HepG2 (cell line): ENCODE data around the gene RBM15B. TPM values are rescaled to one million over a fixed set of nuclear protein-coding genes. Genes with fewer than 3 reads are reported as not detected.

Experiments
- ATAC-seq: fragments of 200-7000 bp; cut with Tn5 transposase; 3 replicates; pipeline ENCODE4 v1.9.1; 2020; ENCODE audit warnings: mild to moderate bottlenecking, moderate library complexity
- BruUV-seq: library from RNA; stranded (reverse); fragments of 400-500 nt; replicated peaks from 2 replicates; lab custom pipeline; 2021; lab: Mats Ljungman, UMichigan
- CTCF ChIA-PET: fragments of 300-600 bp; formaldehyde crosslinking; extraction: SDS; loops from one replicate; lab custom pipeline; 2021; ENCODE audit warnings: low total read pairs, inconsistent platforms, low intra/inter-chr PET ratio; lab: Yijun Ruan, JAX
- POLR2A ChIA-PET: fragments of 350-600 bp; sonication (Branson Sonifier 250); formaldehyde crosslinking; loops from one replicate; lab custom pipeline; 2020; ENCODE audit warnings: antibody characterized with exemption, inconsistent platforms; lab: Yijun Ruan, JAX
- DNase-seq: peaks from one replicate; pipeline ENCODE4 v3.0.0-alpha.2; 2015; ENCODE audit warnings: low spot score
- FAIRE-seq: peaks from 3 replicates; lab custom pipeline; 2011; peaks lifted over from hg19 to GRCh38; lab: Jason Lieb, UNC
- H2AFZ ChIP-seq: one replicate; pipeline ENCODE4 v1.6.1; 2011; ENCODE audit warnings: low read length, inconsistent platforms
- H3K27ac ChIP-seq: fragments of 300-600 bp; 3 replicates; pipeline ENCODE4 v1.8.0; 2011; ENCODE audit warnings: mixed run types, mild to moderate bottlenecking, mixed read lengths, low read length, inconsistent platforms; ENCODE audit not compliant: insufficient read depth; ENCODE audit errors: extremely low read length
- H3K27me3 ChIP-seq, 2 experiments: fragments of 200-600 bp in 1 of 2; 2 replicates in 1 of 2; 3 replicates in 1 of 2; pipeline versions ENCODE4 v1.6.0 to v1.8.0; 2011; ENCODE audit warnings: low read length in 2 of 2, mild to moderate bottlenecking in 2 of 2, moderate library complexity in 2 of 2, inconsistent platforms in 1 of 2; ENCODE audit not compliant: insufficient read depth in 2 of 2, control insufficient read depth in 1 of 2
- H3K36me3 ChIP-seq, 2 experiments: fragments of 200-600 bp in 1 of 2; replicated peaks in 1 of 2; 2 replicates in 1 of 2; 3 replicates in 1 of 2; pipeline versions ENCODE4 v1.5.1 to v1.8.0; 2011; ENCODE audit warnings: low read length in 2 of 2, inconsistent platforms in 1 of 2; ENCODE audit not compliant: insufficient read depth in 2 of 2, control insufficient read depth in 1 of 2
- H3K4me1 ChIP-seq: 2 replicates; pipeline ENCODE4 v1.5.1; 2012; ENCODE audit warnings: low read length, inconsistent platforms; ENCODE audit not compliant: insufficient read depth
- H3K4me2 ChIP-seq: 2 replicates; pipeline ENCODE4 v1.6.0; 2011; ENCODE audit warnings: low read depth, low read length, inconsistent platforms
- H3K4me3 ChIP-seq, 3 experiments: fragments of 200-600 bp in 1 of 3; sonication (generic), shearing (Covaris generic) in 1 of 3; replicated peaks in 1 of 3; 2 replicates each; pipeline ENCODE4 v1.5.1; 2011 to 2016; ENCODE audit warnings: low read length in 3 of 3, inconsistent platforms in 2 of 3, low read depth in 2 of 3, mild to moderate bottlenecking in 2 of 3, control low read depth in 1 of 3, mixed read lengths in 1 of 3; ENCODE audit not compliant: insufficient read depth in 1 of 3
- H3K79me2 ChIP-seq: one replicate; pipeline ENCODE4 v1.6.1; 2011; ENCODE audit warnings: low read length, inconsistent platforms; ENCODE audit not compliant: insufficient read depth
- H3K9ac ChIP-seq: 2 replicates; pipeline ENCODE4 v1.6.0; 2011; ENCODE audit warnings: mild to moderate bottlenecking, low read depth, low read length, inconsistent platforms; ENCODE audit not compliant: insufficient read depth
- H3K9me3 ChIP-seq: 2 replicates; pipeline ENCODE4 v1.5.1; 2012; ENCODE audit warnings: mild to moderate bottlenecking, low read length
- H4K20me1 ChIP-seq: 2 replicates; pipeline ENCODE4 v1.6.0; 2011; ENCODE audit warnings: inconsistent platforms, mild to moderate bottlenecking, low read length, moderate library complexity; ENCODE audit not compliant: insufficient read depth
- AGO2 ChIP-seq: fragments of 200-400 bp; formaldehyde crosslinking; optimal IDR thresholded peaks from 2 replicates; pipeline ENCODE3; 2017; ENCODE audit warnings: mild to moderate bottlenecking, low read depth, low read length, moderate library complexity
- NFIB ChIP-seq: sonication (generic); formaldehyde crosslinking; IDR thresholded peaks from 2 replicates; pipeline ENCODE4 v1.9.0; 2021; ENCODE audit warnings: missing genetic modification reagents, mild to moderate bottlenecking, borderline replicate concordance
- XBP1 ChIP-seq: sonication (generic); formaldehyde crosslinking; IDR thresholded peaks from 2 replicates; pipeline ENCODE4 v1.5.0; 2020; ENCODE audit warnings: missing genetic modification reagents
- ZBTB38 ChIP-seq: sonication (generic); formaldehyde crosslinking; IDR thresholded peaks from 2 replicates; pipeline ENCODE4 v1.5.1; 2020; ENCODE audit warnings: mild to moderate bottlenecking, missing genetic modification reagents
- ZNF101 ChIP-seq: sonication (generic); formaldehyde crosslinking; IDR thresholded peaks from 2 replicates; pipeline ENCODE4 v1.4.0; 2020; ENCODE audit warnings: mild to moderate bottlenecking, low read depth, missing genetic modification reagents, borderline replicate concordance
- ZNF33B ChIP-seq: sonication (generic); formaldehyde crosslinking; IDR thresholded peaks from 2 replicates; pipeline ENCODE4 v1.5.1; 2020; ENCODE audit warnings: mild to moderate bottlenecking, missing genetic modification reagents
- ZNF562 ChIP-seq: sonication (generic); formaldehyde crosslinking; IDR thresholded peaks from 2 replicates; pipeline ENCODE4 v1.8.0; 2022; ENCODE audit warnings: missing genetic modification reagents, borderline replicate concordance
- ZNF644 ChIP-seq: IDR thresholded peaks from 2 replicates; pipeline ENCODE4 v1.6.1; 2016; ENCODE audit warnings: low read depth
- WGBS: methylation state at CpG from one replicate; pipeline ENCODE4 v1.1.6; 2017; ENCODE audit warnings: low lambda C conversion rate; 5-methylcytosine and 5-hydroxymethylcytosine counted together
- in situ Hi-C: cut with HindIII; loops from 2 replicates; pipeline ENCODE4 v1.10.0; 2017; ENCODE audit warnings: low pct_unique_long_range_greater_than_20kb; ENCODE audit not compliant: extremely low pct_ligation_motif_present
- intact Hi-C: fragments of 100-400 bp; cut with micrococcal nuclease; formaldehyde crosslinking; loops from one replicate; pipeline ENCODE4 v1.10.0; 2022; ENCODE audit not compliant: unreplicated experiment
- polyA plus RNA-seq, 8 experiments: library from polyadenylated mRNA; depleted of rRNA in 3 of 8; stranded (reverse) in 7 of 8; unstranded in 1 of 8; fragments of >200 nt; fragmentation: Illumina TruSeq in 4 of 8; extraction: Trizol in 4 of 8; gene quantifications; 2 replicates each; pipeline versions ENCODE4 v1.2.1 to v1.2.3, GENCODE V29; 2011 to 2016; ENCODE audit warnings: low read depth in 4 of 8, missing spikeins in 1 of 8, mixed read lengths in 1 of 8; ENCODE audit not compliant: insufficient read depth in 1 of 8
- total RNA-seq, 5 experiments: library from RNA; depleted of rRNA; stranded (reverse); fragments of >200 nt; fragmentation: Illumina TruSeq; extraction: Trizol; gene quantifications; 2 replicates each; pipeline ENCODE4 v1.2.3, GENCODE V29; 2016; ENCODE audit warnings: low read depth in 1 of 5
- TF ChIP-seq, protein P1 (sequence below): sonication (generic); formaldehyde crosslinking; conservative IDR thresholded peaks from 2 replicates; pipeline ENCODE4 v1.8.0; 2022; ENCODE audit warnings: low read depth, missing genetic modification reagents
- TF ChIP-seq, protein P2 (sequence below): sonication (generic); formaldehyde crosslinking; IDR thresholded peaks from 2 replicates; pipeline ENCODE4 v1.5.0; 2020; ENCODE audit warnings: mild to moderate bottlenecking, missing genetic modification reagents
- TF ChIP-seq, protein P3 (sequence below): sonication (generic); formaldehyde crosslinking; IDR thresholded peaks from 2 replicates; pipeline ENCODE4 v1.9.0; 2022; ENCODE audit warnings: missing genetic modification reagents, mild to moderate bottlenecking, borderline replicate concordance

Gene RBM15B
- total and polyA plus RNA-seq, 2 of the 13 experiments (the other 11 are each of a cell fraction or from before 2014, with no cell fraction given), result 8.2 to 19.3 TPM

DNA sequence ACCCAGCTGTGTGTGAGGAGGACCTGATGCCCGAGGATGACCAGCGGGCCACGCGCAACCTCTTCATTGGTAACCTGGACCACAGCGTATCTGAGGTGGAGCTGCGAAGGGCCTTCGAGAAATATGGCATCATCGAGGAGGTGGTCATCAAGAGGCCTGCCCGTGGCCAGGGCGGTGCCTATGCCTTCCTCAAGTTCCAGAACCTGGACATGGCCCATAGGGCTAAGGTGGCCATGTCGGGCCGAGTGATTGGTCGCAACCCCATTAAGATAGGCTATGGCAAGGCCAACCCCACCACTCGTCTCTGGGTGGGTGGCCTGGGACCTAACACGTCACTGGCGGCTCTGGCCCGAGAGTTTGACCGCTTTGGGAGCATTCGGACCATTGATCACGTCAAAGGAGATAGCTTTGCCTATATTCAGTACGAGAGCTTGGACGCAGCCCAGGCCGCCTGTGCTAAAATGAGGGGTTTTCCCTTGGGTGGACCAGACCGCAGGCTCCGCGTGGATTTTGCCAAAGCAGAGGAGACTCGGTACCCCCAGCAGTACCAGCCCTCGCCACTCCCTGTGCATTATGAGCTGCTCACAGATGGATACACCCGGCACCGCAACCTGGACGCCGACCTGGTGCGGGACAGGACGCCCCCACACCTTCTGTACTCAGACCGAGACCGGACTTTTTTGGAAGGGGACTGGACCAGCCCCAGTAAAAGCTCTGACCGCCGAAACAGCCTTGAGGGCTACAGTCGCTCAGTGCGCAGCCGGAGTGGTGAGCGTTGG lies 1.5 kb downstream of the RBM15B start:
- POLR2A ChIA-PET, result interaction anchor here (1.0 kb wide), 1 partner anchor 8 kb away, joined by 3 read pairs; the partner anchor contains the start of gene MANF

More for the DNA sequence above, 1.5 kb downstream of the RBM15B start:
- no peak overlapping the region for H3K27ac ChIP-seq
- H4K20me1 ChIP-seq, result peaks cover 20% of the 10 kb centered on the region
- BruUV-seq, result no TSS peak
- WGBS, result 98% methylated on average over 24 of the region's 42 CpGs
- intact Hi-C loops (no loop called here), in situ Hi-C loops (no loop called here)
- H3K4me1 ChIP-seq, result peaks cover 60% of the 10 kb centered on the region
- peak overlapping the region; percentile 74 for H3K4me2 ChIP-seq
- H3K9ac ChIP-seq, result peak overlapping the region; percentile 91
- peak overlapping the region; percentile 68 to 89 (median 87) for H3K4me3 ChIP-seq
- no peak for TF ChIP-seq ZNF562
- no peak for TF ChIP-seq ZNF644 (CRISPR knock-in tag)
- TF ChIP-seq AGO2, result peak; percentile 60
- no peak for TF ChIP-seq NFIB
- TF ChIP-seq XBP1 (CRISPR knock-in tag), result no peak
- TF ChIP-seq, protein P1, sequence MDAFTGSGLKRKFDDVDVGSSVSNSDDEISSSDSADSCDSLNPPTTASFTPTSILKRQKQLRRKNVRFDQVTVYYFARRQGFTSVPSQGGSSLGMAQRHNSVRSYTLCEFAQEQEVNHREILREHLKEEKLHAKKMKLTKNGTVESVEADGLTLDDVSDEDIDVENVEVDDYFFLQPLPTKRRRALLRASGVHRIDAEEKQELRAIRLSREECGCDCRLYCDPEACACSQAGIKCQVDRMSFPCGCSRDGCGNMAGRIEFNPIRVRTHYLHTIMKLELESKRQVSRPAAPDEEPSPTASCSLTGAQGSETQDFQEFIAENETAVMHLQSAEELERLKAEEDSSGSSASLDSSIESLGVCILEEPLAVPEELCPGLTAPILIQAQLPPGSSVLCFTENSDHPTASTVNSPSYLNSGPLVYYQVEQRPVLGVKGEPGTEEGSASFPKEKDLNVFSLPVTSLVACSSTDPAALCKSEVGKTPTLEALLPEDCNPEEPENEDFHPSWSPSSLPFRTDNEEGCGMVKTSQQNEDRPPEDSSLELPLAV, result no peak
- TF ChIP-seq, protein P2, sequence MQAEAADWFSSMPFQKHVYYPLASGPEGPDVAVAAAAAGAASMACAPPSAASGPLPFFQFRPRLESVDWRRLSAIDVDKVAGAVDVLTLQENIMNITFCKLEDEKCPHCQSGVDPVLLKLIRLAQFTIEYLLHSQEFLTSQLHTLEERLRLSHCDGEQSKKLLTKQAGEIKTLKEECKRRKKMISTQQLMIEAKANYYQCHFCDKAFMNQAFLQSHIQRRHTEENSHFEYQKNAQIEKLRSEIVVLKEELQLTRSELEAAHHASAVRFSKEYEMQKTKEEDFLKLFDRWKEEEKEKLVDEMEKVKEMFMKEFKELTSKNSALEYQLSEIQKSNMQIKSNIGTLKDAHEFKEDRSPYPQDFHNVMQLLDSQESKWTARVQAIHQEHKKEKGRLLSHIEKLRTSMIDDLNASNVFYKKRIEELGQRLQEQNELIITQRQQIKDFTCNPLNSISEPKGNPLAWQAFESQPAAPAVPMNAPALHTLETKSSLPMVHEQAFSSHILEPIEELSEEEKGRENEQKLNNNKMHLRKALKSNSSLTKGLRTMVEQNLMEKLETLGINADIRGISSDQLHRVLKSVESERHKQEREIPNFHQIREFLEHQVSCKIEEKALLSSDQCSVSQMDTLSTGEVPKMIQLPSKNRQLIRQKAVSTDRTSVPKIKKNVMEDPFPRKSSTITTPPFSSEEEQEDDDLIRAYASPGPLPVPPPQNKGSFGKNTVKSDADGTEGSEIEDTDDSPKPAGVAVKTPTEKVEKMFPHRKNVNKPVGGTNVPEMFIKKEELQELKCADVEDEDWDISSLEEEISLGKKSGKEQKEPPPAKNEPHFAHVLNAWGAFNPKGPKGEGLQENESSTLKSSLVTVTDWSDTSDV (CRISPR knock-in tag), result 0 out of 2 replicates have a peak, but pooled peaks have one; percentile 1
- TF ChIP-seq ZNF101 (CRISPR knock-in tag), result no peak
- 0 out of 2 replicates have a peak, but pooled peaks have one; percentile 1 for TF ChIP-seq ZNF33B (CRISPR knock-in tag)
- TF ChIP-seq, protein P3, sequence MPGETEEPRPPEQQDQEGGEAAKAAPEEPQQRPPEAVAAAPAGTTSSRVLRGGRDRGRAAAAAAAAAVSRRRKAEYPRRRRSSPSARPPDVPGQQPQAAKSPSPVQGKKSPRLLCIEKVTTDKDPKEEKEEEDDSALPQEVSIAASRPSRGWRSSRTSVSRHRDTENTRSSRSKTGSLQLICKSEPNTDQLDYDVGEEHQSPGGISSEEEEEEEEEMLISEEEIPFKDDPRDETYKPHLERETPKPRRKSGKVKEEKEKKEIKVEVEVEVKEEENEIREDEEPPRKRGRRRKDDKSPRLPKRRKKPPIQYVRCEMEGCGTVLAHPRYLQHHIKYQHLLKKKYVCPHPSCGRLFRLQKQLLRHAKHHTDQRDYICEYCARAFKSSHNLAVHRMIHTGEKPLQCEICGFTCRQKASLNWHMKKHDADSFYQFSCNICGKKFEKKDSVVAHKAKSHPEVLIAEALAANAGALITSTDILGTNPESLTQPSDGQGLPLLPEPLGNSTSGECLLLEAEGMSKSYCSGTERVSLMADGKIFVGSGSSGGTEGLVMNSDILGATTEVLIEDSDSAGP (CRISPR knock-in tag), result peak; percentile 8; the same call in 1 of the 2 replicates
- peak; percentile 72; the same call in 1 of the 2 replicates for TF ChIP-seq ZBTB38
- no peaks in the 10 kb centered on the region for H3K27me3 ChIP-seq
- H3K36me3 ChIP-seq, result peaks cover 20 to 54% of the 10 kb centered on the region in 2 experiments
- no peaks in the 10 kb centered on the region for H3K9me3 ChIP-seq
- FAIRE-seq (no peak), DNase-seq (no peak), ATAC-seq (no peak)
- CTCF ChIA-PET, result no interaction called here
- H3K79me2 ChIP-seq, result peaks cover 45% of the 10 kb centered on the region
- no peak overlapping the region for H2AFZ ChIP-seq
